NK-92 treated with Interleukin-12 subunit alpha and Interleukin-12 subunit beta, amount 100 ng/mL, for 24 hours (cell line): ENCODE data around the gene NTRK1.

Source experiments
- DNase-seq: peaks from one replicate; lab custom pipeline; 2025; lab: John Stamatoyannopoulos, UW

The NTRK1 gene

DNA sequence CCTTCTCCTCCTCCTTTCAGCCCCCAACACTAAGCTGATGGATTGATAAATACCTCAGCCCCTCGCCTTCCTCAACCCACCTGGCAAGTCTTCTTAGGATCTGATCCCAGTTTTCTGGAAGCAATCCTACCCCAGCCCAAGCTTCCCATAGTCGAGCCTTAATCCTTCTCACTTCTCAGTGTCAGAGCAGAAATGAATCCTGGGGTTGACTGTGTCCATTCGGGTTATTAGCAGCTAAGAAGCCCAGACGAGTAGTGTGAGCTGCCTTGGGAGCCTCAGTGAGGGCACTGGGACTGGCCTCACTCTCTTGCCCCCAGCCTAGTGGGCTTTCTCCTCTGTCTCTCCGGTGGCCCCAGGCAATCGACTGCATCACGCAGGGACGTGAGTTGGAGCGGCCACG, 20.4 kb downstream of the NTRK1 start:
- no peak for DNase-seq

DNA sequence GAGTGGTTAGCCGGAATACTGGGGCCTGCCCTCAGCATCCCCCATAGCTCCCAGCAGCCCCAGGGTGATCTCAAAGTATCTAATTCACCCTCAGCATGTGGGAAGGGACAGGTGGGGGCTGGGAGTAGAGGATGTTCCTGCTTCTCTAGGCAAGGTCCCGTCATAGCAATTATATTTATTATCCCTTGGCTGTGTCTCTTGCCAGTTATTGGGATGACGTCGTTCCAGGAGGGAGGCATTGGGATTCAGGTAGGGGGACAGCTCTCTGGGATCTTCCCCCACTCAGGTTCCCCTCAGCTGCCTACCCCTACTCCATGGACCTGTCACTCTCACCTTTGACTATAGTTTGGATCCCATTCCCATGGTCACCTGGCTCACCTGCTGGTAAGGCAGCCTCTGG, 21.0 kb downstream of the NTRK1 start:
- DNase-seq = no peak

GRCh38 chr1:156882543-156882942, 21.9 kb downstream of the NTRK1 start:
- DNase-seq = no peak

DNA sequence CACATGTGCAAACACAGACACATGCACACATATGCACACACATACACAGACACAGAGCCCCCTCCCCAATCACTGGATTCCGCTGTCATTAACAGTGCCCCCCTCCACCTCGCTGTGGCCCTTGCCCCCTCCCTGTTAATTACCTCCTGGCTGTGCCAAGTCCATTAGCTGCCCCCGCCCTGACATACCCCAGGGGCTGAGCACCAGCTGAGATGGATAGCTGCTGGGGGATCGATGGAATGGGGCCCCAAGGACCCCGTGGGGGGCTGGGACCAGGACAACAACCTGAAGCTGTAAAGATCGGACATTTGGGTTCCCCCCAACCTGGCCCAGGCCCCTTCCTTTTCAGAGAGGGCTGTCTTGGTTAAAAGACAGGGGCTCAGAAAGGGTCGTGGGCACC, 23.3 kb downstream of the NTRK1 start:
- DNase-seq = no peak

- no peak for DNase-seq
Observed at GRCh38 chr1:156884560-156885184, 24.0 kb downstream of the NTRK1 start.

DNA sequence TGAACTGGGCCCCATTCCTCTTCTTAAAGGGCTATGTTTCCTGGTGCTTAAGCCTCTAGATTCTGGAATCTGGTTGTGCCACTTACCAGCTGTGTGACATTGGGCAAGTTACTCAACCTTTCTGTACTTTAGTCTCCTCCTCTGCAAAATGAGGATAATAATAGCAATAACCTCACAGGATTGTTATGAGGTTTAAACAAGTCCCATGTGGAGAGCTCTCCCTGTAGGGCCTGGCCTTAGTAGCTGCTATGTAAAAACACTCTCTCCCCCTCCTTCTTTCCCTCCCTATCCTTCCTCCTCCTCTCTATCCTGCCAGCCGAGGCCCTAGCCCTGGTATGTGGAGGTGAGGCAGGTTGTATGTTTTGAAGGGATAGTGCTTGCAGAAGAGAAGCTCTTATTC, 24.6 kb downstream of the NTRK1 start:
- no peak for DNase-seq

GRCh38 chr1:156885880-156886355, 25.3 kb downstream of the NTRK1 start:
- DNase-seq = no peak

DNA sequence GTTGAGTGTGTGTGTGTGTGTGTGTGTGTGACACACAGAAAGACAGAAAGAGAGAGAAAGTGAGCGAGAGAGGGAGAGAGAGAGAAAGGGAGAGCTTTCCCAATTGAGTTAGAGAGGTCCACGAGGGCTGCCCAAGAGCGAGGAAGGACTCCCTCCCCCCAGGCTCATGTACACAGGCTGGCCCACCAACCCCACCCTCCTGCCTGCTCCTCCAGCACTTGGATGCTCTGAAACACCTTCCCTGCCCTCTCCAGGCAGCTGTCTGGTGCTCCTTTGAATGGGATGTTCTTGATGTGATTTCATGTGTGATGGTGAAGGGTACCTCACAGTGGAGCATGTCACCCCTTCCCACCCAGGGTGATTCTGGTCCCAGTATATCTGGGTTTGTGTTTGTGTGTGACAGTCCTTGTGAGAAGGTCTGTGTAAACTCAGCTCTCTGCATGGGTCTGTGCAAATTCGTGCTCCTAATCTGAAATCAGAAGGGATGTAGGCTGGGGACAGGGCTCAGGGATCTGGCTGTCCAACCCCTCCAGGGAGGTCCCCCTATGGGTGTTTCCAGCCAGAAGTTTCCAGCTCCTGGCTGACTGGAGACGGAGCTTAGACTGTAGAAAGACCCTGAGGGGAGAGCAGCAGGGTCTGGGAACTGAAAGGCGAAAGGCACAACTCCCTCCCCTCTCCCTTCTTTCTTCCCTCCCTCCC, 26.1 kb downstream of the NTRK1 start:
- no peak for DNase-seq

DNA sequence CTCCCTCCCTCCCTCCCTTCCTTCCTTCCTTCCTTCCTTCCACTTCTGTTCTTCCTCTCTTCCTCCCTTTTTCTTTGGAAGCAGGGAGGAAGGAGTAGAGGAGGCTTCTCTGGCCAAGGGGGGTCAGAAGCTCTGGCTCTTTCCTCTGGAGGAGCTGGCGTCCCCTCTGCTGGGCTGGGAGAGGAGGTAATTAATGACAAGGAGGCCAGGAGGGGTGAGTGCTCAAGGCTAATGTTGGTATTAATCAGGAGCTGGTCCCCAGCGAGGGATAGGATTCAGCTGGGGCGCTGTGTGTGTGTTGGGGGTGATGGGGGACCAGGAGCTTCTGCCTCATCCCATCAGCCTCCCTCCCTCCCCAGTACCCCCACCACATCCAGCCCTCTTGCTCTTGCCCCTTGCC, 26.7 kb downstream of the NTRK1 start:
- no peak for DNase-seq

GRCh38 chr1:156887734-156888133, 27.1 kb downstream of the NTRK1 start:
- no peak for DNase-seq

DNA sequence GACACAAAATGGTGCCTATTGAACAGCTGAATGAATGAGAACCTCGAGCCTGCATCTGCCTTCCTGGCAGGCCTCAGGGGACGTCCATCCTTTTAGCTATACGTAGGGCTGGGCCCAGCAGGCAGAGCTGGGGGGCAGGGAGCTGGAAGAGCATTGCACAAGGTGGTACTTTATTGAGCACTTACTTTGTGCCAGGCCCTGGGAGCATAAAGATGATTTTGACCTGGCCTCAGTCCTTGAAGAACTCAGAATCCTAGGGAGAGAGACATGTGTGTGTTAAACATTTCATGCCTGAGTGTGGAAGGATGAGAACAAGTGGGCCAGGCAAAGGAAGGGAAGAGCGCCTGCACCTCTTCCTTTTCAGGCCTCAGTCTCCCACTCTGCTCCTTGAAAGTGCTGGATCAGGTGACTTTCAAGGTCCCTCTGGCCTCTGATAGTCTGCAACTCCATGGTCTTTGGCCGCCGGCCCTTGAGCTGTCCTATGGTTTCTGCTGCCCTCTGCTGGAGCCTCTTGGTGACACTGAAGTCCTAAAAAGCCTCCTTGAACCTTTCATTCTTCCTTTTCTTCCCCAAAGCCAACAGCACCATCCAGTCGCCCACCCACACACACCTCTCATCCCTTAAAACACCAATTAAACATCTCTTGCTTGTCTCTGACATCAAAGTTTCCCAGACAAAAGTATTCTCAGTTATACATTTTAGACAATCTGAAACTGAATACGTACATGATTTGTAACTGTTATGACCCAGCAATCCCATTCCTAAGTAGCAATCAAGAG, 29.3 kb downstream of the NTRK1 start:
- peak; percentile 55 for DNase-seq

GRCh38 chr1:156892190-156893047, 31.8 kb downstream of the NTRK1 start:
- no peak for DNase-seq

GRCh38 chr1:156893048-156893953, 32.6 kb downstream of the NTRK1 start, which contains the start of gene PEAR1:
Gene PEAR1 (plus strand): TSS chr1:156893718. CDS start chr1:156903927, 10,209 bp downstream.
- no peak for DNase-seq

DNA sequence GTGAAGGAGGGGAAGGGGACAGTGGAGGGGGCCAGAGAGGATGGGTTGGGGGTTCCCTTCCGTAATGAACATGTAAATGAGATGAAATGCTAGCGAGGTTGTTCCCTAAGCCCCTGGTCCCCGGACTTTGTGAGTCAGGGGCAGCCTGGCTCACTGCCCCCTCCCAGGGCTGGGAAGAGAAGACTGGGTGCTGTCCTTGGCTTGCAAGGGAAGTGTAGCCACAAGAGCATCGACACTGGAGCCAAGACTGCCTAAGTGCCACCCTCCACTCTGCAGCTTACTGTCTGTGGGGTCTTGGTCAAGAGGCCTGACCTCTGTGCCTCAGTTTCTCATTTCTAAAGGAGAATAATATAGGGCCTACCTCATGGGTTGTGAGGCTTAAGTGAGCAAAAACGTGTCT, 33.3 kb downstream of the NTRK1 start:
- DNase-seq = no peak

- DNase-seq = no peak
Observed at GRCh38 chr1:156894711-156895454, 34.2 kb downstream of the NTRK1 start.

GRCh38 chr1:156895455-156895812, 34.8 kb downstream of the NTRK1 start:
- DNase-seq = no peak

GRCh38 chr1:156895927-156896326, 35.3 kb downstream of the NTRK1 start:
- no peak for DNase-seq

DNA sequence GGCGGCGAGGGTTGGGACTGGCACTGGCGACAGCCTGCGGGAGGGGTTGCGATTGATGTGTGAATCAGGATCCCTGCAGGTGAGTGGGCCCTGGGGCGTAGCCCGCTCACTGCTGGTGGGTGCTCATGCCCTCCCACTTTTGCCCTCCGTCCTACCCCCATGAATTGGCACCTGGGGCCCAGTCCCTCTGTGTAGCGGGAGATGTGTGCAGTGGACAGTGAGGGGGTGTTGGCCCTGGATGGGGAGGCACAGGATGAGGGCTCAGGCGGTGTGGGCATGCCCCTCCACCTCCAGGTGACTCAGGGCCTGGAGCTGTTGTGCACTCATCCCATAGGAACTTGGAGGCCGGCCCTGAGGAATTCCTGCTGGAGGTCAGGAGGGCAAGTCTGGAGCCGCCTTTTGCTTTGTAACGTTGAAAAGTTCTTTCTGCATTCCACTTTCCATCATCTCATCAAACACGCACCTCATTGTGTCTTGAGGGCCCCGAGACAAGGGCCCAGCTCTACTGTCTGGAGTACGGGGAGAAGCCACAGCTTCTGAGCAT, 35.9 kb downstream of the NTRK1 start:
- DNase-seq = no peak

DNA sequence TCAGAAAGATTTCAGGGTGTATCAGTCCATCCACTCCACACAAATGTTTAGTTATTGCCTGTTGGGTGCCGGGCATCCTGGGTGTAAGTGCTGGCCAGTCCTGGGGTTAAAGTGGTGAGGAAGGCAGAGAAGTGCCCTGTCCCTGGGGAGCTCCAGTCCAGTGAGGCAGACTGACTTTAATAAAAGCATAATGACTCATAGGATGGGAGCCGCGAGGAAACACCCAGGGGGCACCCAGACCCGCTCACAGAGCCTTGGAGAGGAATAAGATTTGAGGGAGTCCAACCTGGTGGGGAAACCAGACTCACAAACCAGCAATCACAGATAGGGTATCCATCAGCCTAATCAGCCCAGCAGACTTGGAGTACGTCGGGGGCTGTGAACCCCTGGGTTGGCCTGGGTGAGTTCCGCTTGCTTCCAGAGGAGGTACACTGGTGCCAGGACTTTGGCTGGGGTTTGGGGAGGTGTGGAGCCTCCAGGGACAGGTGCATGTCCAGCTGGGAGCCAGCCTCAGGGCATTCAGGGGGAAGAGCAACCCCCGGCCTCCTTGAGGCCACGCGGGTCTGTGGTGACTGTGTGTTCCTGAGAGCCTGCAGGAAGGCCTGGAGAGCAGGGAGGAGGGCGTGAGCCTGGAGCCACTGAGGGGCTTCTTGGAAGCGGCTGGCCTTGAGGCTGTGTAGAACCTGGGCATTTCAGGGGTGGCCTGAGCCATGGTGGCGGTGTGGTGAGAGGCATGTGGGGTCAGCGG, 36.6 kb downstream of the NTRK1 start:
- DNase-seq = no peak
